HCT116 (cell line): ENCODE data around the gene TMEM176B.

Source experiments
- CTCF ChIP-seq, 3 experiments: fragments of 200-600 bp in 1 of 3; sonication (generic) in 1 of 3; IDR thresholded peaks in 2 of 3; conservative IDR thresholded peaks in 1 of 3; 2 replicates each; pipeline ENCODE4 v1.5.1; 2012 to 2017; ENCODE audit warnings: low read depth in 2 of 3, low read length in 2 of 3, antibody characterized with exemption in 1 of 3, borderline replicate concordance in 1 of 3, control low read depth in 1 of 3, mild to moderate bottlenecking in 1 of 3, mixed read lengths in 1 of 3, mixed run types in 1 of 3, moderate library complexity in 1 of 3; ENCODE audit not compliant: insufficient read depth in 1 of 3
- EZH2 ChIP-seq: fragments of 200-600 bp; sonication (generic); IDR thresholded peaks from 2 replicates; pipeline ENCODE4 v1.6.1; 2017; ENCODE audit warnings: antibody characterized with exemption, mixed run types
- YY1 ChIP-seq: IDR thresholded peaks from 2 replicates; pipeline ENCODE4 v1.6.1; 2011; ENCODE audit warnings: low read length, low read depth, moderate library complexity, mild to moderate bottlenecking; ENCODE audit not compliant: insufficient replicate concordance; ENCODE audit errors: extremely low read depth

GRCh38 chr7:150787321-150788281 is 12.6 kb downstream of the TMEM176B start:
- no peak for TF ChIP-seq YY1
- no peak for TF ChIP-seq CTCF (IDR thresholded peaks at IDR 0.05 in 2 of 3, conservative IDR thresholded peaks at IDR 0.05 in 1 of 3; ENCODE audit: borderline replicate concordance in 1 of 3, insufficient read depth in 1 of 3, low read depth in 2 of 3, low read length in 2 of 3)
- TF ChIP-seq EZH2 = no peak
